ENCODE data around the gene SKI. TPM values are rescaled to one million over a fixed set of nuclear protein-coding genes. Genes with fewer than 3 reads are reported as not detected.

The SKI gene
- total RNA-seq, 1 donor, result 48.9 TPM

- DNase-seq (ENCODE audit: insufficient read length, low spot score, missing footprints), result no peak
- Histone ChIP-seq H3K27ac (ENCODE audit: low read depth, low read length) (no peak overlapping the region), H3K4me2 (ENCODE audit: insufficient read depth, low read length) (no peak overlapping the region), H4K20me1 (ENCODE audit: insufficient read depth, low read length) (peaks cover 88% of the 10 kb centered on the region), H3K9me3 (ENCODE audit: low read depth, low read length) (no peaks in the 10 kb centered on the region), H3K79me2 (ENCODE audit: insufficient read depth, low read length) (peaks cover 99% of the 10 kb centered on the region), H3K4me1 (ENCODE audit: insufficient read depth, low read length) (peaks cover 19% of the 10 kb centered on the region), H3K27me3 (ENCODE audit: insufficient read depth, low read length) (no peaks in the 10 kb centered on the region), H2AFZ (ENCODE audit: low read length) (no peak overlapping the region), H3K4me3 (ENCODE audit: insufficient read depth, low read length) (no peak overlapping the region), H3K36me3 (ENCODE audit: insufficient read depth, low read length) (no peaks in the 10 kb centered on the region)
- TF ChIP-seq, protein P1, sequence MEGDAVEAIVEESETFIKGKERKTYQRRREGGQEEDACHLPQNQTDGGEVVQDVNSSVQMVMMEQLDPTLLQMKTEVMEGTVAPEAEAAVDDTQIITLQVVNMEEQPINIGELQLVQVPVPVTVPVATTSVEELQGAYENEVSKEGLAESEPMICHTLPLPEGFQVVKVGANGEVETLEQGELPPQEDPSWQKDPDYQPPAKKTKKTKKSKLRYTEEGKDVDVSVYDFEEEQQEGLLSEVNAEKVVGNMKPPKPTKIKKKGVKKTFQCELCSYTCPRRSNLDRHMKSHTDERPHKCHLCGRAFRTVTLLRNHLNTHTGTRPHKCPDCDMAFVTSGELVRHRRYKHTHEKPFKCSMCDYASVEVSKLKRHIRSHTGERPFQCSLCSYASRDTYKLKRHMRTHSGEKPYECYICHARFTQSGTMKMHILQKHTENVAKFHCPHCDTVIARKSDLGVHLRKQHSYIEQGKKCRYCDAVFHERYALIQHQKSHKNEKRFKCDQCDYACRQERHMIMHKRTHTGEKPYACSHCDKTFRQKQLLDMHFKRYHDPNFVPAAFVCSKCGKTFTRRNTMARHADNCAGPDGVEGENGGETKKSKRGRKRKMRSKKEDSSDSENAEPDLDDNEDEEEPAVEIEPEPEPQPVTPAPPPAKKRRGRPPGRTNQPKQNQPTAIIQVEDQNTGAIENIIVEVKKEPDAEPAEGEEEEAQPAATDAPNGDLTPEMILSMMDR (IDR thresholded peaks at IDR 0.05; ENCODE audit: extremely low read depth, low read depth, low read length), result no peak
Observed at GRCh38 chr1:2268285-2269056, 40.4 kb downstream of the SKI start.

DNA sequence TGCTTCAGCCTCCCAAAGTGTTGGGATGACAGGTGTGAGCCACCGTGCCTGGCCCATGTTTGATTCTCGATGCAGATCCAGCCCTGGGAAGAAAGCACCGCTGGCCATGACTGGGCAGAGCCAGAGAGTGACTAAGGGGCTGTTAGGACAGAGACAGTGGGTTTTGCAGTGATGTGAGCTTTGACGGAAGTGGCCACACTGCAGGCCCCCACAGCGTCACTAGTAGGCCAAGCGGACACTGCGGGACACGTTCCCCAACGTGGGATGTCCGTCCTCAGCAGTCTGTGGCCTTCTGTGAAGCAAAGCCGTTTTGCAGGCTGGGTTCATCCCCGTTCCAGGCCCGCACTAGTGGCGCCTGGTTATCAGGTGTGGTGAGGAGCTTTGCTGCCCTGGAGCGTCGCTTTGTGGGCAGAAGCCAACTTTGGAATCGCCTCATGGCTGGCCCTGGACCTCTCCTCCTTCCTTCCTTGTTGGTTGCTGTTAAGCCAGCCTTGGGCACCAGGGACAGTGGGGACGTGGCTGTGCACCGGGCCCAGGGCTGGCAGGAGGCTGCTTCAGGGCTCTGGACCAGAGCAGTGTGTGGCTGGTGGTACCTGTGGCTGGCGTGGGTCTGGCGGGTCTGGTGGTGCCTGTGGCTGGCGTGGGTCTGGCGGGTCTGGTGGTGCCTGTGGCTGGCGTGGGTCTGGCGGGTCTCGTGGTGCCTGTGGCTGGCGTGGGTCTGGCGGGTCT is 41.2 kb downstream of the SKI start:
- H3K79me2 ChIP-seq (ENCODE audit: insufficient read depth, low read length), result peaks cover 99% of the 10 kb centered on the region
- no peak overlapping the region for H3K27ac ChIP-seq (ENCODE audit: low read depth, low read length)
- H3K4me1 ChIP-seq (ENCODE audit: insufficient read depth, low read length), result peaks cover 24% of the 10 kb centered on the region
- TF ChIP-seq, protein P1 (IDR thresholded peaks at IDR 0.05; ENCODE audit: extremely low read depth, low read depth, low read length), result no peak
- peaks cover 91% of the 10 kb centered on the region for H4K20me1 ChIP-seq (ENCODE audit: insufficient read depth, low read length)
- no peaks in the 10 kb centered on the region for H3K9me3 ChIP-seq (ENCODE audit: low read depth, low read length)
- no peak overlapping the region for H3K4me2 ChIP-seq (ENCODE audit: insufficient read depth, low read length)
- H3K27me3 ChIP-seq (ENCODE audit: insufficient read depth, low read length), result no peaks in the 10 kb centered on the region
- H2AFZ ChIP-seq (ENCODE audit: low read length), result no peak overlapping the region
- no peaks in the 10 kb centered on the region for H3K36me3 ChIP-seq (ENCODE audit: insufficient read depth, low read length)
- no peak for DNase-seq (ENCODE audit: insufficient read length, low spot score, missing footprints)
- H3K4me3 ChIP-seq (ENCODE audit: insufficient read depth, low read length), result no peak overlapping the region

DNA sequence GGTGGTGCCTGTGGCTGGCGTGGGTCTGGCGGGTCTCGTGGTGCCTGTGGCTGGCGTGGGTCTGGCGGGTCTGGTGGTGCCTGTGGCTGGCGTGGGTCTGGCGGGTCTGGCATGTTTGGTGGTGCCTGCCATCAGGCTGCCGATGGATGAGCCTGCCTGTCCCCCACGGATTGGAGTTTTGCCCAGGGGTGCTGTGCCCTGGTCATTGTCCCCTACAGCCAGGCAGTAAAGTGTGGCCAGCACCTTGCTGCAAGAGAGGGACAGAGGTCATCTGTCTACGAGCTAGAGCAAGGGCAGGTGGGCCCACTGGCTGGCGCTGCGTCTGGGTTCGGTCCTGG is 41.8 kb downstream of the SKI start:
- no peak overlapping the region for H2AFZ ChIP-seq (ENCODE audit: low read length)
- no peaks in the 10 kb centered on the region for H3K9me3 ChIP-seq (ENCODE audit: low read depth, low read length)
- no peak for DNase-seq (ENCODE audit: insufficient read length, low spot score, missing footprints)
- TF ChIP-seq, protein P1 (IDR thresholded peaks at IDR 0.05; ENCODE audit: extremely low read depth, low read depth, low read length), result no peak
- peak overlapping the region; percentile 53 for H3K27ac ChIP-seq (ENCODE audit: low read depth, low read length)
- H4K20me1 ChIP-seq (ENCODE audit: insufficient read depth, low read length), result peaks cover 92% of the 10 kb centered on the region
- H3K4me1 ChIP-seq (ENCODE audit: insufficient read depth, low read length), result peaks cover 28% of the 10 kb centered on the region
- H3K79me2 ChIP-seq (ENCODE audit: insufficient read depth, low read length), result peaks cover 99% of the 10 kb centered on the region
- H3K36me3 ChIP-seq (ENCODE audit: insufficient read depth, low read length), result no peaks in the 10 kb centered on the region
- peak overlapping the region; percentile 32 for H3K4me2 ChIP-seq (ENCODE audit: insufficient read depth, low read length)
- H3K4me3 ChIP-seq (ENCODE audit: insufficient read depth, low read length), result no peak overlapping the region
- no peaks in the 10 kb centered on the region for H3K27me3 ChIP-seq (ENCODE audit: insufficient read depth, low read length)
